ENCODE data around the gene STX12.
"Not testable (repeated sequence)": the region's sequence is repeated elsewhere in the genome, so short reads cannot be mapped to it uniquely, and the experiment has no call there.

The STX12 gene

GRCh38 chr1:27774654-27775053 lies 1.6 kb downstream of the STX12 start:
- no peak for DNase-seq (ENCODE audit: extremely low read depth in 1 of 2, low read depth in 1 of 2)

- DNase-seq (ENCODE audit: extremely low read depth in 1 of 2, low read depth in 1 of 2) = not testable (repeated sequence)
Observed at GRCh38 chr1:27775336-27775735, 2.3 kb downstream of the STX12 start.

- DNase-seq (ENCODE audit: extremely low read depth in 1 of 2, low read depth in 1 of 2) = not testable (repeated sequence)
Observed at GRCh38 chr1:27776276-27776675, 3.3 kb downstream of the STX12 start.

- DNase-seq (ENCODE audit: extremely low read depth in 1 of 2, low read depth in 1 of 2) = no peak
Observed at GRCh38 chr1:27778056-27778455, 5.0 kb downstream of the STX12 start.

- no peak for DNase-seq (ENCODE audit: extremely low read depth in 1 of 2, low read depth in 1 of 2)
Observed at GRCh38 chr1:27779122-27779521, 6.1 kb downstream of the STX12 start.

GRCh38 chr1:27782950-27783349 lies 9.9 kb downstream of the STX12 start:
- no peak for DNase-seq (ENCODE audit: extremely low read depth in 1 of 2, low read depth in 1 of 2)

GRCh38 chr1:27784700-27785099 lies 11.7 kb downstream of the STX12 start:
- DNase-seq (ENCODE audit: extremely low read depth in 1 of 2, low read depth in 1 of 2) = no peak

GRCh38 chr1:27785781-27786455 lies 12.9 kb downstream of the STX12 start:
- no peak for DNase-seq (ENCODE audit: extremely low read depth in 1 of 2, low read depth in 1 of 2)

- DNase-seq (ENCODE audit: extremely low read depth in 1 of 2, low read depth in 1 of 2) = no peak
Observed at GRCh38 chr1:27787895-27788294, 14.9 kb downstream of the STX12 start.

GRCh38 chr1:27789540-27790041 lies 16.6 kb downstream of the STX12 start:
- DNase-seq (ENCODE audit: extremely low read depth in 1 of 2, low read depth in 1 of 2) = no peak

GRCh38 chr1:27790270-27790669 lies 17.3 kb downstream of the STX12 start:
- DNase-seq (ENCODE audit: extremely low read depth in 1 of 2, low read depth in 1 of 2) = not testable (repeated sequence)

GRCh38 chr1:27795601-27796000 lies 22.6 kb downstream of the STX12 start:
- DNase-seq (ENCODE audit: extremely low read depth in 1 of 2, low read depth in 1 of 2) = no peak

GRCh38 chr1:27804791-27805190 lies 31.8 kb downstream of the STX12 start:
- DNase-seq (ENCODE audit: extremely low read depth in 1 of 2, low read depth in 1 of 2) = no peak

- DNase-seq (ENCODE audit: extremely low read depth in 1 of 2, low read depth in 1 of 2) = no peak
Observed at GRCh38 chr1:27806758-27807157, 33.7 kb downstream of the STX12 start.

GRCh38 chr1:27807385-27807784 lies 34.4 kb downstream of the STX12 start:
- no peak for DNase-seq (ENCODE audit: extremely low read depth in 1 of 2, low read depth in 1 of 2)

- not testable (repeated sequence) for DNase-seq (ENCODE audit: extremely low read depth in 1 of 2, low read depth in 1 of 2)
Observed at GRCh38 chr1:27808131-27808530, 35.1 kb downstream of the STX12 start.

GRCh38 chr1:27809883-27810282 lies 36.9 kb downstream of the STX12 start:
- DNase-seq (ENCODE audit: extremely low read depth in 1 of 2, low read depth in 1 of 2) = no peak

GRCh38 chr1:27811741-27812500 lies 38.9 kb downstream of the STX12 start:
- DNase-seq (ENCODE audit: extremely low read depth in 1 of 2, low read depth in 1 of 2) = no peak

GRCh38 chr1:27816921-27817630 lies 44.1 kb downstream of the STX12 start:
- DNase-seq (ENCODE audit: extremely low read depth in 1 of 2, low read depth in 1 of 2) = no peak

- DNase-seq (ENCODE audit: extremely low read depth in 1 of 2, low read depth in 1 of 2) = no peak
Observed at GRCh38 chr1:27821761-27822315, 48.8 kb downstream of the STX12 start.

GRCh38 chr1:27823784-27824183 lies 50.8 kb downstream of the STX12 start:
- no peak for DNase-seq (ENCODE audit: extremely low read depth in 1 of 2, low read depth in 1 of 2)
